ENCODE data around the gene SLCO4A1. TPM values are rescaled to one million over a fixed set of nuclear protein-coding genes. Genes with fewer than 3 reads are reported as not detected.

SLCO4A1 gene
- total and polyA plus RNA-seq, 9 of the 15 experiments (the other 6 are each of a cell fraction or from before 2014, with no cell fraction given): 1.6 to 21.9 (median 12.8) TPM

DNA sequence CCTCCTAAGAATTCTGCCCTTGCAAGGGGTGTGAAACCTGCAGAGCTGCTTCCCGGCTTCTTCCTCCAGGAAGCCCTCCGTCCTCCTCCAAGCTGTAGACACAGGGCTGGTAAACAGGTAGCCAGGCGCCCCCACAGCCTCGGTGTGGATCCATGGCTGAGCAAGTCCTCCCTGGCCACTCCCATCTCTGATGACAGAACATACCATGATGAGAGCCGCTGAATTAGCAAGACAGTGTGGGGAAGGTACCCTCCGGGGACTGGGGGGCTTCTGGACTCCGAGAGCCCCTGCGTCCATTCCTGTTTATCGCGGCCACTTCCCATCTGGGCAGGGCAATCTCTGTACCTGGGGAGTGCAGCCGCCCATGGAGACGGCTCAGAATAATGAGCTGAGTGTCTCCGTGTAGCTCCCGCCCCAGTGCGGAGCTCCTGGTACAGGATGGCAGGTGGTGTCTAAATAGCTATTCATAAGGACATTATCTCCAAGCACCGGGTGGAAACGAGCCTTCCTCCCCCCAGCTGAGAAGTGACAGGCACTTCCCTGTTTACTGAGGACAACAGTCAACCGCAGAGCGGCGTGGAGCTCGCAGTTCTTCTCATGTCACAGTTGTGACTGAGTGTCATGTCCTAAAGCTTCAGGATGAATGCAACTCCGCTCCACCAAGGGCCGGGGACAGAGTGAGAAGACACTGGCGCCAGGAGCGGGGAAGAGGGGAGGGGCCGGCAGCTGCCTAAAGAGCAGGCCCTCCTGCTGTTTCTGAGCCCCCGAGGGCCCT is 43.7 kb downstream of the SLCO4A1 start (continued):
- TF ChIP-seq TFE3 (CRISPR knock-in tag; IDR thresholded peaks at IDR 0.05): no peak
- peak in 1 of 2 experiments; percentile 31; a peak in 2 of 4 replicates for TF ChIP-seq TBL1XR1 (IDR thresholded peaks at IDR 0.05; ENCODE audit: low read length in 2 of 2)
- no peak for TF ChIP-seq ELK1 (CRISPR knock-in tag; IDR thresholded peaks at IDR 0.05)
- no peak for TF ChIP-seq SNIP1 (IDR thresholded peaks at IDR 0.05; ENCODE audit: low read depth)
- peak; percentile 30; the same call in 1 of the 2 replicates for TF ChIP-seq PBX2 (CRISPR knock-in tag; IDR thresholded peaks at IDR 0.05; ENCODE audit: low read depth)
- TF ChIP-seq PBX2 (tag; conservative IDR thresholded peaks at IDR 0.05; ENCODE audit: low read depth): peak; percentile 61; the same call in 1 of the 2 replicates
- no peak for TF ChIP-seq ZBTB9 (CRISPR knock-in tag; IDR thresholded peaks at IDR 0.05)
- TF ChIP-seq RFX7 (CRISPR knock-in tag; IDR thresholded peaks at IDR 0.05): no peak
- no peak for TF ChIP-seq HEY1 (CRISPR knock-in tag; IDR thresholded peaks at IDR 0.05; ENCODE audit: borderline replicate concordance)
- no peak for TF ChIP-seq KAT2B (IDR thresholded peaks at IDR 0.05; ENCODE audit: low read depth, low read length)
- TF ChIP-seq SETDB1 (IDR thresholded peaks at IDR 0.05; ENCODE audit: low read length): no peak
- peak; percentile 47; the same call in 1 of the 2 replicates for TF ChIP-seq L3MBTL2 (IDR thresholded peaks at IDR 0.05)
- TF ChIP-seq MAFF (IDR thresholded peaks at IDR 0.05; ENCODE audit: low read length): no peak
- TF ChIP-seq SPI1 (IDR thresholded peaks at IDR 0.05; ENCODE audit: borderline replicate concordance, low read depth, low read length): peak; percentile 99
- no peak for TF ChIP-seq RHOXF2B (CRISPR knock-in tag; conservative IDR thresholded peaks at IDR 0.05)
- TF ChIP-seq ATF1 (CRISPR knock-in tag; IDR thresholded peaks at IDR 0.05): no peak
- TF ChIP-seq ATF1 (tag; IDR thresholded peaks at IDR 0.05): peak; percentile 40; the same call in 1 of the 2 replicates
- TF ChIP-seq ZNF589 (CRISPR knock-in tag; IDR thresholded peaks at IDR 0.05; ENCODE audit: low read depth): peak; percentile 62; the same call in 1 of the 2 replicates
- TF ChIP-seq XRCC4 (IDR thresholded peaks at IDR 0.05; ENCODE audit: extremely low read depth, insufficient read depth, insufficient read length): no peak
- TF ChIP-seq NRF1 (conservative IDR thresholded peaks at IDR 0.05 in 1 of 2, IDR thresholded peaks at IDR 0.05 in 1 of 2): peak in 1 of 2 experiments; percentile 44; a peak in 3 of 4 replicates
- TF ChIP-seq ZNF57 (CRISPR knock-in tag; IDR thresholded peaks at IDR 0.05): no peak
- TF ChIP-seq BCL6 (CRISPR knock-in tag; IDR thresholded peaks at IDR 0.05): no peak
- TF ChIP-seq JUNB (CRISPR knock-in tag; conservative IDR thresholded peaks at IDR 0.05): no peak

All from K562 (cell line).